CD14-positive monocyte (primary cell): ENCODE data around the gene STXBP6. TPM values are rescaled to one million over a fixed set of nuclear protein-coding genes. Genes with fewer than 3 reads are reported as not detected.

Source experiments
- DNase-seq, 3 donors: peaks; one replicate each; pipeline ENCODE4 v3.0.0-alpha.2; 2011 to 2022
- H2AFZ ChIP-seq: 2 replicates; pipeline ENCODE4 v1.6.0; 2012; ENCODE audit warnings: mild to moderate bottlenecking, low read depth, low read length, inconsistent platforms; ENCODE audit not compliant: insufficient read depth, poor library complexity, severe bottlenecking
- H3K27ac ChIP-seq, 2 donors: 1 replicate in 1 of 2; 2 replicates in 1 of 2; pipeline ENCODE4 v1.5.1; 2012 to 2013; ENCODE audit warnings: low read length in 2 of 2, control low read depth in 1 of 2, inconsistent platforms in 1 of 2, low read depth in 1 of 2, mild to moderate bottlenecking in 1 of 2
- H3K27me3 ChIP-seq, 2 donors: one replicate each; pipeline versions ENCODE4 v1.6.0 to v1.6.1; 2011 to 2013; ENCODE audit warnings: low read length in 2 of 2; ENCODE audit not compliant: control insufficient read depth in 2 of 2, insufficient read depth in 2 of 2
- H3K36me3 ChIP-seq, 2 donors: replicated peaks in 1 of 2; 1 replicate in 1 of 2; 2 replicates in 1 of 2; pipeline versions ENCODE4 v1.5.1 to v1.6.1; 2012 to 2013; ENCODE audit warnings: low read length in 2 of 2, control low read depth in 1 of 2, inconsistent platforms in 1 of 2, mild to moderate bottlenecking in 1 of 2; ENCODE audit not compliant: insufficient read depth in 2 of 2, control insufficient read depth in 1 of 2
- H3K4me1 ChIP-seq, 2 donors: 1 replicate in 1 of 2; 2 replicates in 1 of 2; pipeline versions ENCODE4 v1.5.1 to v1.6.1; 2012 to 2013; ENCODE audit warnings: low read length in 2 of 2, control low read depth in 1 of 2, inconsistent platforms in 1 of 2, mild to moderate bottlenecking in 1 of 2, moderate library complexity in 1 of 2; ENCODE audit not compliant: insufficient read depth in 2 of 2, control insufficient read depth in 1 of 2
- H3K4me2 ChIP-seq: replicated peaks from 2 replicates; pipeline ENCODE3; 2012; ENCODE audit warnings: low read length, moderate library complexity, mild to moderate bottlenecking; ENCODE audit not compliant: poor library complexity, severe bottlenecking; ENCODE audit errors: extremely low read depth
- H3K4me3 ChIP-seq, 3 experiments: fragments of 200-600 bp in 1 of 3; sonication (generic) in 1 of 3; replicated peaks in 1 of 3; 1 replicate in 2 of 3; 2 replicates in 1 of 3; pipeline ENCODE4 v1.5.1; 2011 to 2013; ENCODE audit warnings: low read length in 3 of 3, mild to moderate bottlenecking in 3 of 3, control low read depth in 2 of 3, low read depth in 2 of 3, inconsistent platforms in 1 of 3, moderate library complexity in 1 of 3
- H3K79me2 ChIP-seq: 2 replicates; pipeline ENCODE4 v1.6.0; 2012; ENCODE audit warnings: mild to moderate bottlenecking, control low read depth, inconsistent platforms, low read length, moderate library complexity; ENCODE audit not compliant: insufficient read depth
- H3K9ac ChIP-seq: 2 replicates; pipeline ENCODE4 v1.6.0; 2017; ENCODE audit warnings: low read length, mild to moderate bottlenecking; ENCODE audit not compliant: insufficient read depth, poor library complexity, severe bottlenecking
- H3K9me3 ChIP-seq, 2 donors: replicated peaks in 1 of 2; 1 replicate in 1 of 2; 2 replicates in 1 of 2; pipeline versions ENCODE4 v1.5.1 to v1.6.1; 2012 to 2013; ENCODE audit warnings: low read length in 2 of 2, control low read depth in 1 of 2; ENCODE audit not compliant: control insufficient read depth in 1 of 2, insufficient read depth in 1 of 2
- H4K20me1 ChIP-seq: 2 replicates; pipeline ENCODE4 v1.6.0; 2012; ENCODE audit warnings: mild to moderate bottlenecking, low read length, control low read depth, moderate library complexity; ENCODE audit not compliant: insufficient read depth
- H3K27ac Mint-ChIP-seq, 7 donors: one replicate each; pipeline ENCODE4 v1.8.0; 2020; ENCODE audit warnings: mild to moderate bottlenecking in 7 of 7, mixed read lengths in 7 of 7, moderate library complexity in 6 of 7, inconsistent platforms in 2 of 7
- H3K27me3 Mint-ChIP-seq, 3 donors: one replicate each; pipeline ENCODE4 v1.8.0; 2021 to 2022; ENCODE audit warnings: low read depth in 3 of 3, mild to moderate bottlenecking in 3 of 3, mixed read lengths in 3 of 3, moderate library complexity in 3 of 3, inconsistent platforms in 1 of 3
- H3K36me3 Mint-ChIP-seq, 2 donors: one replicate each; pipeline ENCODE4 v1.8.0; 2020; ENCODE audit warnings: mixed read lengths in 2 of 2, inconsistent platforms in 1 of 2, mild to moderate bottlenecking in 1 of 2
- H3K4me1 Mint-ChIP-seq: one replicate; pipeline ENCODE4 v1.8.0; 2020; ENCODE audit warnings: mild to moderate bottlenecking, mixed read lengths
- H3K4me3 Mint-ChIP-seq, 2 donors: one replicate each; pipeline ENCODE4 v1.8.0; 2020; ENCODE audit warnings: mild to moderate bottlenecking in 2 of 2, mixed read lengths in 2 of 2, moderate library complexity in 1 of 2
- H3K9me3 Mint-ChIP-seq, 7 donors: one replicate each; pipeline ENCODE4 v1.8.0; 2020 to 2022; ENCODE audit warnings: mixed read lengths in 7 of 7, mild to moderate bottlenecking in 6 of 7, moderate library complexity in 6 of 7, inconsistent platforms in 2 of 7
- CTCF ChIP-seq: fragments of 200-600 bp; IDR thresholded peaks from one replicate; pipeline ENCODE4 v1.8.0; 2022; ENCODE audit warnings: antibody characterized with exemption, mild to moderate bottlenecking
- WGBS: methylation state at CpG from one replicate; pipeline ENCODE4 v1.1.5; 2013; ENCODE audit warnings: missing lambda C conversion rate; ENCODE audit not compliant: insufficient coverage; 5-methylcytosine and 5-hydroxymethylcytosine counted together
- intact Hi-C, 2 donors: fragments of 100-400 bp; cut with micrococcal nuclease; formaldehyde crosslinking; loops; one replicate each; pipeline versions ENCODE4 v1.15.0 to v1.15.1; 2023
- polyA plus RNA-seq, 3 donors: library from polyadenylated mRNA; depleted of rRNA in 1 of 3; unstranded in 2 of 3; stranded (reverse) in 1 of 3; fragments of 300-500 nt in 2 of 3; fragments of >200 nt in 1 of 3; fragmentation: Illumina TruSeq in 2 of 3; gene quantifications; 1 replicate in 2 of 3; 2 replicates in 1 of 3; pipeline ENCODE4 v1.2.3, GENCODE V29; 2012 to 2021

STXBP6 gene
- polyA plus RNA-seq, 3 donors: 0.05 to 0.25 (median 0.08) TPM

DNA sequence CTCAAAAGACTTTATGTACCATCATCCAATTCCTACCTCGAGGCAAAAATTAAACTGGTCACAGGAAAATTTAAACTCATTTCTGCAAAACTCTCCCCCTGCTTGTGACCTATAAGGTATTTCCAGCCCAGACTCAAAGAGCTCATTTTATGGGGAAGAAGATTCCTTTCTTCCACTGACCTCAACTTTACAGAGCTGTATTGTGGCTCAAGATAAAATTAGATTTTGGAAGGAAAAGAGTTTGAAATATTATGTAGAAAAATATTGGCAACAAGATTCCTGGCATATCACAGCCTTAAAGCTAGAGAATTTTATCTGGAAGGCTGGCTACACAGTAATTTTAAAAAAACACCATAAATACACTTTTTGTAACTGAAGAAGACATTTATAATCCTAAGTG lies 91.7 kb downstream of the STXBP6 start:
- H3K27ac ChIP-seq: no peak overlapping the region
- WGBS: no CpG with 5 or more reads among the region's 1 CpG
- peaks cover 0 to 1% (median 0%) of the 10 kb centered on the region in 7 donors for H3K9me3 Mint-ChIP-seq

GRCh38 chr14:24957814-24958213 lies 92.1 kb downstream of the STXBP6 start:
- no peaks in the 10 kb centered on the region for H3K27me3 ChIP-seq
- H4K20me1 ChIP-seq: no peaks in the 10 kb centered on the region
- Mint-ChIP-seq H3K9me3 (peaks cover 0 to 1% (median 0%) of the 10 kb centered on the region in 7 donors), H3K27me3 (peaks cover 0 to 2% (median 0%) of the 10 kb centered on the region in 3 donors), H3K4me3 (no peak overlapping the region), H3K27ac (no peak overlapping the region), H3K36me3 (no peaks in the 10 kb centered on the region), H3K4me1 (no peaks in the 10 kb centered on the region)
- H2AFZ ChIP-seq: no peak overlapping the region
- no peaks in the 10 kb centered on the region for H3K4me1 ChIP-seq
- DNase-seq: no peak
- no peak overlapping the region for H3K27ac ChIP-seq
- H3K36me3 ChIP-seq: no peaks in the 10 kb centered on the region
- H3K4me2 ChIP-seq: no peak overlapping the region
- no peak for TF ChIP-seq CTCF
- H3K4me3 ChIP-seq: no peak overlapping the region
- WGBS: no CpG with 5 or more reads among the region's 1 CpG
- H3K79me2 ChIP-seq: no peaks in the 10 kb centered on the region
- no peak overlapping the region for H3K9ac ChIP-seq
- H3K9me3 ChIP-seq: no peaks in the 10 kb centered on the region
- intact Hi-C loops: no loop called here

More for the DNA sequence above, 91.7 kb downstream of the STXBP6 start:
- no peaks in the 10 kb centered on the region for H3K79me2 ChIP-seq
- TF ChIP-seq CTCF: no peak
- no peaks in the 10 kb centered on the region for H3K27me3 ChIP-seq
- Mint-ChIP-seq H3K27me3 (peaks cover 0 to 2% (median 0%) of the 10 kb centered on the region in 3 donors), H3K36me3 (no peaks in the 10 kb centered on the region), H3K4me3 (no peak overlapping the region), H3K4me1 (no peaks in the 10 kb centered on the region), H3K27ac (no peak overlapping the region)
- H3K4me3 ChIP-seq: no peak overlapping the region
- H3K4me1 ChIP-seq: no peaks in the 10 kb centered on the region
- no peak overlapping the region for H3K4me2 ChIP-seq
- H3K36me3 ChIP-seq: no peaks in the 10 kb centered on the region
- no peak overlapping the region for H3K9ac ChIP-seq
- no peaks in the 10 kb centered on the region for H4K20me1 ChIP-seq
- intact Hi-C loops: no loop called here
- no peaks in the 10 kb centered on the region for H3K9me3 ChIP-seq
- no peak overlapping the region for H2AFZ ChIP-seq
- DNase-seq: no peak
